HG03354 (cell line): ENCODE measurements around the gene KITLG.
"Not testable (repeated sequence)": the region's sequence is repeated elsewhere in the genome, so short reads cannot be mapped to it uniquely, and the experiment has no call there.

ENCODE experiments used
- ATAC-seq: cut with Tn5 transposase; IDR thresholded peaks from one replicate; pipeline ENCODE4 v1.9.1; 2021; ENCODE audit warnings: mild to moderate bottlenecking; ENCODE audit not compliant: unreplicated experiment, poor library complexity, severe bottlenecking

KITLG gene

GRCh38 chr12:88547949-88548348 is 32.3 kb downstream of the KITLG start:
- ATAC-seq: not testable (repeated sequence)

GRCh38 chr12:88546853-88547252 is 33.4 kb downstream of the KITLG start:
- no peak for ATAC-seq

- no peak for ATAC-seq
These were observed 34.0 kb downstream of the KITLG start for GRCh38 chr12:88546226-88546625.

- no peak for ATAC-seq
These were observed 35.0 kb downstream of the KITLG start for GRCh38 chr12:88544991-88545980.

GRCh38 chr12:88539893-88540292 is 40.4 kb downstream of the KITLG start:
- ATAC-seq: no peak

GRCh38 chr12:88538697-88539096 is 41.6 kb downstream of the KITLG start:
- ATAC-seq: no peak

- no peak for ATAC-seq
These were observed 42.0 kb downstream of the KITLG start for GRCh38 chr12:88538250-88538649.

- ATAC-seq: no peak
These were observed 49.4 kb downstream of the KITLG start for GRCh38 chr12:88530868-88531267.

GRCh38 chr12:88529531-88530488 is 50.5 kb downstream of the KITLG start:
- no peak for ATAC-seq

GRCh38 chr12:88522961-88523360 is 57.3 kb downstream of the KITLG start:
- ATAC-seq: no peak

GRCh38 chr12:88520436-88520820 is 59.8 kb downstream of the KITLG start:
- no peak for ATAC-seq

GRCh38 chr12:88519802-88520435 is 60.4 kb downstream of the KITLG start:
- no peak for ATAC-seq

- no peak for ATAC-seq
These were observed 61.3 kb downstream of the KITLG start for GRCh38 chr12:88518863-88519403.

- ATAC-seq: no peak
These were observed 63.5 kb downstream of the KITLG start for GRCh38 chr12:88516811-88517210.

GRCh38 chr12:88510843-88511242 is 69.4 kb downstream of the KITLG start:
- no peak for ATAC-seq

GRCh38 chr12:88509851-88510250 is 70.4 kb downstream of the KITLG start:
- no peak for ATAC-seq

GRCh38 chr12:88509347-88509746 is 70.9 kb downstream of the KITLG start:
- no peak for ATAC-seq

GRCh38 chr12:88507851-88508250 is 72.4 kb downstream of the KITLG start:
- ATAC-seq: not testable (repeated sequence)

GRCh38 chr12:88507270-88507669 is 73.0 kb downstream of the KITLG start:
- no peak for ATAC-seq

- no peak for ATAC-seq
These were observed 74.6 kb downstream of the KITLG start for GRCh38 chr12:88505696-88506095.
